K562 (cell line): Measurements from ENCODE around the gene ITGAX. TPM values are rescaled to one million over a fixed set of nuclear protein-coding genes. Genes with fewer than 3 reads are reported as not detected.

Experiments used
- ATAC-seq: fragments of 200-7000 bp; cut with Tn5 transposase; 3 replicates; pipeline ENCODE4 v1.9.1; 2020; ENCODE audit warnings: moderate library complexity
- BruUV-seq: library from RNA; stranded (reverse); fragments of 400-500 nt; replicated peaks from 2 replicates; lab custom pipeline; 2021; lab: Mats Ljungman, UMichigan
- CTCF ChIA-PET: fragments of 300-600 bp; formaldehyde crosslinking; extraction: SDS; loops from one replicate; lab custom pipeline; 2021; ENCODE audit warnings: low intra/inter-chr PET ratio; lab: Yijun Ruan, JAX
- POLR2A ChIA-PET: fragments of 300-600, 350-650 bp; sonication (Branson Sonifier 250); formaldehyde crosslinking; extraction: SDS; loops from one replicate; lab custom pipeline; 2021; ENCODE audit warnings: antibody characterized with exemption, inconsistent platforms; lab: Yijun Ruan, JAX
- DNase-seq, 4 experiments: peaks; one replicate each; pipeline versions ENCODE4 v3.0.0 to v3.0.0-alpha.2; 2011 to 2018; ENCODE audit warnings: low spot score in 3 of 4, mixed read lengths in 3 of 4; ENCODE audit errors: extremely low read depth in 1 of 4
- FAIRE-seq: peaks from 2 replicates; lab custom pipeline; 2011; peaks lifted over from hg19 to GRCh38; lab: Jason Lieb, UNC
- H2AFZ ChIP-seq: 2 replicates; pipeline ENCODE4 v1.6.0; 2011; ENCODE audit warnings: low read depth, low read length, control low read depth, inconsistent platforms
- H3K27ac ChIP-seq: fragments of 200-600 bp; 3 replicates; pipeline ENCODE4 v1.8.0; 2011; ENCODE audit warnings: low read depth, mild to moderate bottlenecking, control low read depth, inconsistent platforms, low read length, moderate library complexity, mixed read lengths; ENCODE audit errors: extremely low read depth
- H3K27me3 ChIP-seq, 2 experiments: fragments of 300-600 bp in 1 of 2; 2 replicates in 1 of 2; 3 replicates in 1 of 2; pipeline versions ENCODE4 v1.6.0 to v1.8.0; 2011; ENCODE audit warnings: inconsistent platforms in 2 of 2, low read length in 2 of 2, mild to moderate bottlenecking in 1 of 2, mixed read lengths in 1 of 2, moderate library complexity in 1 of 2; ENCODE audit not compliant: control insufficient read depth in 2 of 2, insufficient read depth in 2 of 2
- H3K36me3 ChIP-seq: fragments of 300-600 bp; 3 replicates; pipeline ENCODE4 v1.8.0; 2011; ENCODE audit warnings: mild to moderate bottlenecking, low read length, inconsistent platforms; ENCODE audit not compliant: control insufficient read depth, insufficient read depth
- H3K4me1 ChIP-seq, 2 experiments: fragments of 200-600 bp in 1 of 2; replicated peaks in 1 of 2; 2 replicates in 1 of 2; 3 replicates in 1 of 2; pipeline versions ENCODE4 v1.5.1 to v1.8.0; 2011; ENCODE audit warnings: inconsistent platforms in 2 of 2, low read length in 2 of 2, mild to moderate bottlenecking in 1 of 2, mixed read lengths in 1 of 2, moderate library complexity in 1 of 2; ENCODE audit not compliant: control insufficient read depth in 2 of 2, insufficient read depth in 2 of 2
- H3K4me2 ChIP-seq: 2 replicates; pipeline ENCODE4 v1.6.1; 2011; ENCODE audit warnings: low read length, control low read depth, inconsistent platforms, mixed read lengths; ENCODE audit not compliant: insufficient read depth
- H3K4me3 ChIP-seq: fragments of 200-600 bp; sonication (generic), shearing (Covaris generic); 2 replicates; pipeline ENCODE4 v1.5.1; 2016; ENCODE audit warnings: control low read depth, inconsistent platforms
- H3K79me2 ChIP-seq: fragments of 200-600 bp; 3 replicates; pipeline ENCODE4 v1.8.0; 2011; ENCODE audit warnings: low read length, inconsistent platforms; ENCODE audit not compliant: control insufficient read depth, insufficient read depth
- H3K9ac ChIP-seq, 2 experiments: 2 replicates each; pipeline versions ENCODE4 v1.6.0 to v1.6.1; 2011; ENCODE audit warnings: low read depth in 2 of 2, low read length in 2 of 2, control low read depth in 1 of 2, inconsistent platforms in 1 of 2, mild to moderate bottlenecking in 1 of 2, mixed read lengths in 1 of 2; ENCODE audit not compliant: insufficient read depth in 1 of 2
- H3K9me1 ChIP-seq: one replicate; pipeline ENCODE4 v1.6.0; 2011; ENCODE audit warnings: inconsistent platforms, mild to moderate bottlenecking, low read length, moderate library complexity; ENCODE audit not compliant: control insufficient read depth, insufficient read depth
- H3K9me3 ChIP-seq: replicated peaks from 2 replicates; pipeline ENCODE4 v1.5.1; 2011; ENCODE audit warnings: low read depth, low read length, inconsistent platforms; ENCODE audit not compliant: control insufficient read depth, insufficient read depth
- H4K20me1 ChIP-seq: replicated peaks from 2 replicates; pipeline ENCODE4 v1.6.1; 2011; ENCODE audit warnings: low read length, inconsistent platforms, mixed read lengths; ENCODE audit not compliant: control insufficient read depth, insufficient read depth
- ATF3 ChIP-seq, 2 experiments: fragments of 450-650 bp in 1 of 2; sonication (generic) in 1 of 2; formaldehyde crosslinking in 1 of 2; IDR thresholded peaks in 1 of 2; conservative IDR thresholded peaks in 1 of 2; 2 replicates each; pipeline versions ENCODE4 v1.6.1 to v1.8.1; 2016 to 2023; ENCODE audit warnings: mild to moderate bottlenecking in 2 of 2, moderate library complexity in 2 of 2, inconsistent platforms in 1 of 2, missing genetic modification reagents in 1 of 2
- CBFA2T2 ChIP-seq: fragments of 450-650 bp; conservative IDR thresholded peaks from 2 replicates; pipeline ENCODE4 v1.6.1; 2017; ENCODE audit warnings: mild to moderate bottlenecking
- CC2D1A ChIP-seq: fragments of 450-650 bp; IDR thresholded peaks from 2 replicates; pipeline ENCODE4 v1.6.1; 2017; ENCODE audit warnings: mild to moderate bottlenecking
- DPF2 ChIP-seq: fragments of 450-650 bp; IDR thresholded peaks from 2 replicates; pipeline ENCODE4 v1.6.1; 2016
- ETV6 ChIP-seq, 3 experiments: fragments of 150-350 bp in 1 of 3; sonication (generic) in 1 of 3; formaldehyde crosslinking in 1 of 3; IDR thresholded peaks; 2 replicates each; pipeline versions ENCODE4 v1.6.1 to v1.8.0; 2014 to 2022; ENCODE audit warnings: borderline replicate concordance in 2 of 3, low read depth in 2 of 3, antibody characterized with exemption in 1 of 3, low read length in 1 of 3, mild to moderate bottlenecking in 1 of 3, missing genetic modification reagents in 1 of 3
- FOSL1 ChIP-seq: fragments of 200-800 bp; sonication (Bioruptor generic); conservative IDR thresholded peaks from 2 replicates; pipeline ENCODE4 v1.6.1; 2016; ENCODE audit warnings: missing genetic modification characterization, missing compliant biosample characterization
- FOXM1 ChIP-seq, 2 experiments: fragments of 450-650 bp in 1 of 2; sonication (generic) in 1 of 2; formaldehyde crosslinking in 1 of 2; IDR thresholded peaks; 2 replicates each; pipeline versions ENCODE4 v1.6.1 to v1.9.0; 2017 to 2022; ENCODE audit warnings: low read depth in 2 of 2, mild to moderate bottlenecking in 2 of 2, missing genetic modification reagents in 1 of 2, moderate library complexity in 1 of 2
- GATA2 ChIP-seq: sonication (generic); formaldehyde crosslinking; IDR thresholded peaks from 2 replicates; pipeline ENCODE4 v1.4.0; 2020; ENCODE audit warnings: mild to moderate bottlenecking, missing genetic modification reagents
- HDAC1 ChIP-seq, 2 experiments: fragments of 450-650 bp; IDR thresholded peaks; 2 replicates each; pipeline ENCODE4 v1.6.1; 2016 to 2017; ENCODE audit warnings: inconsistent platforms in 1 of 2, mild to moderate bottlenecking in 1 of 2, moderate library complexity in 1 of 2
- HMBOX1 ChIP-seq: sonication (generic); IDR thresholded peaks from 2 replicates; pipeline ENCODE4 v1.6.1; 2016
- KDM1A ChIP-seq, 2 experiments: fragments of 450-650 bp; IDR thresholded peaks; 2 replicates each; pipeline ENCODE4 v1.6.1; 2016; ENCODE audit warnings: mild to moderate bottlenecking in 2 of 2
- MTA2 ChIP-seq: fragments of 450-650 bp; IDR thresholded peaks from 2 replicates; pipeline ENCODE4 v1.6.1; 2016; ENCODE audit warnings: low read depth
- RCOR1 ChIP-seq, 2 experiments: IDR thresholded peaks; 2 replicates each; pipeline ENCODE4 v1.6.1; 2012; ENCODE audit warnings: low read depth in 2 of 2, low read length in 2 of 2, borderline replicate concordance in 1 of 2, improper control_type of control experiment in 1 of 2
- TAL1 ChIP-seq: fragments of 450-650 bp; IDR thresholded peaks from 2 replicates; pipeline ENCODE4 v1.6.1; 2016; ENCODE audit warnings: mild to moderate bottlenecking
- TCF3 ChIP-seq: sonication (generic); formaldehyde crosslinking; IDR thresholded peaks from 2 replicates; pipeline ENCODE4 v1.4.0; 2020; ENCODE audit warnings: mild to moderate bottlenecking, missing genetic modification reagents
- TRIM24 ChIP-seq, 2 experiments: fragments of 450-650 bp; IDR thresholded peaks; 2 replicates each; pipeline ENCODE4 v1.6.1; 2016
- TRIM25 ChIP-seq: fragments of 450-650 bp; IDR thresholded peaks from 2 replicates; pipeline ENCODE4 v1.7.0; 2016; ENCODE audit warnings: borderline replicate concordance
- U2AF2 ChIP-seq: fragments of 200-400 bp; formaldehyde crosslinking; optimal IDR thresholded peaks from 2 replicates; pipeline ENCODE3; 2017; ENCODE audit warnings: low read depth, mild to moderate bottlenecking, low read length
- ZEB2 ChIP-seq: fragments of 450-650 bp; IDR thresholded peaks from 2 replicates; pipeline ENCODE4 v1.6.1; 2016
- WGBS: fragments of 100-300 bp; shearing (Covaris generic); methylation state at CpG from one replicate; pipeline ENCODE4 v1.1.6; 2016; ENCODE audit warnings: low coverage, mixed read lengths; ENCODE audit not compliant: insufficient coverage; ENCODE audit errors: missing lambda C conversion rate; 5-methylcytosine and 5-hydroxymethylcytosine counted together
- in situ Hi-C: fragments of 300-500 bp; cut with MboI; formaldehyde crosslinking; loops from 4 replicates; pipeline ENCODE4 v1.15.0; 2018; ENCODE audit warnings: inconsistent platforms, mixed read lengths
- intact Hi-C: fragments of 100-400 bp; cut with micrococcal nuclease; formaldehyde crosslinking; loops from 2 replicates; pipeline ENCODE4 v1.14.2; 2022
- polyA plus RNA-seq, 8 experiments: library from polyadenylated mRNA; depleted of rRNA in 4 of 8; stranded (reverse) in 5 of 8; unstranded in 3 of 8; fragments of >200 nt; fragmentation: Nextera tagmentation in 2 of 8; fragmentation: Illumina TruSeq in 1 of 8; extraction: Ambion mirVana in 2 of 8; extraction: Trizol in 1 of 8; gene quantifications; 2 replicates each; pipeline versions ENCODE4 v1.2.1 to v1.2.3, GENCODE V29; 2011 to 2014; ENCODE audit warnings: inconsistent platforms in 1 of 8, missing spikeins in 1 of 8
- total RNA-seq, 7 experiments: library from RNA; depleted of rRNA in 6 of 7; stranded (reverse); fragments of >200 nt in 6 of 7; fragmentation: Illumina TruSeq in 2 of 7; extraction: Trizol in 2 of 7; gene quantifications; 2 replicates each; pipeline versions ENCODE4 v1.2.1 to v1.2.3, GENCODE V29; 2011 to 2021; ENCODE audit warnings: low replicate concordance in 1 of 7

The ITGAX gene
- total and polyA plus RNA-seq, 9 of the 15 experiments (the other 6 are each of a cell fraction or from before 2014, with no cell fraction given): 0.03 to 0.58 (median 0.14) TPM

DNA sequence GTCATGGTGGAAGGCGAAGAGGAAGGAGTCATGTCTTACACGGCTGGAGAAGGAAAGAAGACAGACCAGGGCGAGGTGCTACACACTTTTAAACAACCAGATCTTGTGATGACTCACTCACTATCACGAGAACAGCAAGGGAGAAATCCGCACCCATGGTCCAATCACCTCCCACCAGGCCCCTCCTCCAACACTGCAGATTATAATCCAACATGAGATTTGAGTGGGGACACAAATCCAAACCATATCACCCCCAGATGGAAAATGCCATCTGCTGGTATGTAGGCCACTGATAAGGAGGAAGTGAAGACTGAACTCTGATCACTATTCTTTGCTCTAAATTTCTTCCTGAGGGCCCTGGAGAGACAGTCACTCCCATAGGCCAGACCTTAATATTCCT, 7.5 kb upstream of the ITGAX start:
- Histone ChIP-seq H3K79me2 (no peaks in the 10 kb centered on the region), H3K4me1 (peaks cover 0 to 8% of the 10 kb centered on the region in 2 experiments; a peak in 2 of 5 replicates), H3K27me3 (peaks cover 0 to 29% of the 10 kb centered on the region in 2 experiments; a peak in 2 of 5 replicates), H2AFZ (no peak overlapping the region), H4K20me1 (no peaks in the 10 kb centered on the region), H3K4me3 (no peak overlapping the region), H3K36me3 (no peaks in the 10 kb centered on the region), H3K4me2 (no peak overlapping the region), H3K9me3 (peaks cover 4% of the 10 kb centered on the region; the same call in 1 of the 2 replicates), H3K9me1 (no peaks in the 10 kb centered on the region), H3K9ac (no peak overlapping the region), H3K27ac (no peak overlapping the region)
- 3% methylated on average over 5 of the region's 5 CpGs for WGBS
- intact Hi-C loops (no loop called here), in situ Hi-C loops (no loop called here)
- ATAC-seq: no peak; the same call in 2 of the 3 replicates
- POLR2A ChIA-PET: no interaction called here
- no TSS peak for BruUV-seq
- peak; percentile 72 for FAIRE-seq
- peak in 1 of 4 experiments; percentile 48 for DNase-seq
- CTCF ChIA-PET: interaction anchor here (0.6 kb wide), 1 partner anchor 24 kb away, joined by 3 read pairs; no protein-coding TSS in a partner anchor
- 0 out of 4 replicates have a peak, but pooled peaks of 1 of the 2 experiments have one; percentile 57 for TF ChIP-seq RCOR1 (IDR thresholded peaks at IDR 0.05; ENCODE audit: borderline replicate concordance in 1 of 2, low read depth in 2 of 2, low read length in 2 of 2)
- no peak for TF ChIP-seq TRIM25
- TF ChIP-seq TCF3 (CRISPR knock-in tag): peak; percentile 62
- no peak for TF ChIP-seq ETV6 (IDR thresholded peaks at IDR 0.05; ENCODE audit: borderline replicate concordance in 1 of 2, low read depth in 2 of 2, low read length in 1 of 2)
- no peak for TF ChIP-seq ETV6 (CRISPR knock-in tag; IDR thresholded peaks at IDR 0.05; ENCODE audit: borderline replicate concordance)
- peak; percentile 46 to 84 for TF ChIP-seq TRIM24 (IDR thresholded peaks at IDR 0.05)
- TF ChIP-seq CC2D1A: peak; percentile 46; the same call in 1 of the 2 replicates
- TF ChIP-seq ATF3 (IDR thresholded peaks at IDR 0.05): peak; percentile 83
- TF ChIP-seq ATF3 (CRISPR knock-in tag; conservative IDR thresholded peaks at IDR 0.05): no peak
- no peak for TF ChIP-seq U2AF2
- TF ChIP-seq FOXM1 (IDR thresholded peaks at IDR 0.05; ENCODE audit: low read depth): peak; percentile 32; the same call in 1 of the 2 replicates
- TF ChIP-seq FOXM1 (CRISPR knock-in tag; IDR thresholded peaks at IDR 0.05; ENCODE audit: low read depth): no peak
- no peak for TF ChIP-seq ZEB2
- TF ChIP-seq MTA2: 0 out of 2 replicates have a peak, but pooled peaks have one; percentile 26
- peak; percentile 73 to 78 for TF ChIP-seq KDM1A (IDR thresholded peaks at IDR 0.05)
- 0 out of 2 replicates have a peak, but pooled peaks have one; percentile 15 for TF ChIP-seq DPF2
- peak; percentile 70 for TF ChIP-seq FOSL1 (tag)
- 0 out of 4 replicates have a peak, but pooled peaks of 1 of the 2 experiments have one; percentile 33 for TF ChIP-seq HDAC1 (IDR thresholded peaks at IDR 0.05)
- peak; percentile 73 for TF ChIP-seq TAL1
- 0 out of 2 replicates have a peak, but pooled peaks have one; percentile 31 for TF ChIP-seq GATA2
- peak; percentile 77 for TF ChIP-seq CBFA2T2
- no peak for TF ChIP-seq HMBOX1
